ENCODE data around the gene KIAA2012. TPM values are rescaled to one million over a fixed set of nuclear protein-coding genes. Genes with fewer than 3 reads are reported as not detected.

Gene KIAA2012
- total and polyA plus RNA-seq, 2 of the 4 experiments (the other 2 are of a cell fraction), result under 0.01 to 0.09 TPM

DNA sequence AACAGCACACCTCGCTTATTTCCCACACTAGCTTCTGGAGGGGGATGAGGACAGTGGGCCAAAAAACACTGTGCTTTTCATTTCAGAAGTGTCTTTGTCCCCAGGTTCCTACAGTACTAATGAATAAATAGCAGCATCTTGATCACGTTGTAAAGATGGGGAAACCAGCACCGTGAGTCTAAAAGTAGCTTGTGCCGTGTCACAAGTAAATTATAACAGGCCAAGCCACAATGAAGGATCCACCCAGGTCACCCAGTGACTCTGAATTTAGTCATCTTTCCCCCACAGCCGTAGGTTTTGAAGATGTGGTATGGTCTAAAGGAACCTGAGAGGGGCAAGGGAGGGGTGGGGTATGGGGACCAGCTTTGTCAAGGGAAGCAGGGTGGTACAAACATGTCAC lies 30.6 kb upstream of the KIAA2012 start:
- POLR2A ChIA-PET (ENCODE audit: unreplicated experiment), result no interaction called here
- no peak overlapping the region; the same call in 1 of the 2 replicates for H4K91ac ChIP-seq (ENCODE audit: insufficient read depth, low read depth, low read length)
- no peaks in the 10 kb centered on the region for H3K27me3 ChIP-seq (ENCODE audit: control insufficient read depth, insufficient read depth, low read length)
- H4K8ac ChIP-seq (ENCODE audit: low read depth in 2 of 2, low read length in 2 of 2), result peak overlapping the region in 1 of 2 experiments; percentile 46; a peak in 1 of 4 replicates
- H3K27ac ChIP-seq (ENCODE audit: insufficient read depth, low read length), result no peak overlapping the region
- no TSS peak for BruUV-seq (replicated peaks)
- peak overlapping the region; percentile 37; the same call in 1 of the 2 replicates for H2AK5ac ChIP-seq (ENCODE audit: low read depth, low read length)
- H3K23ac ChIP-seq (ENCODE audit: low read depth, low read length), result peak overlapping the region; percentile 51; the same call in 1 of the 2 replicates
- dilution Hi-C loops (cut with HindIII; ENCODE audit: low sequenced_read_pairs, unreplicated experiment), result no loop called here
- H4K5ac ChIP-seq (ENCODE audit: low read depth, low read length), result no peak overlapping the region
- H3K14ac ChIP-seq (replicated peaks; ENCODE audit: low read depth, low read length), result peak overlapping the region; percentile 34; the same call in 1 of the 2 replicates
- no peak overlapping the region for H3K4me3 ChIP-seq (ENCODE audit: insufficient read depth, low read depth, low read length)
- H2BK5ac ChIP-seq (ENCODE audit: low read depth, low read length, poor library complexity, severe bottlenecking), result no peak overlapping the region
- H4K20me1 ChIP-seq (ENCODE audit: insufficient read depth, low read length), result peaks cover 23% of the 10 kb centered on the region
- in situ Hi-C loops (cut with MboI; ENCODE audit: low sequenced_read_pairs), result no loop called here
- no peak overlapping the region for H2AK9ac ChIP-seq (replicated peaks; ENCODE audit: low read depth, low read length, poor library complexity)
- H3K56ac ChIP-seq (ENCODE audit: extremely low read depth, insufficient read depth, low read length), result no peak overlapping the region
- H3K9ac ChIP-seq (ENCODE audit: low read depth, low read length), result no peak overlapping the region
- ATAC-seq (ENCODE audit: low read depth) (no peak), DNase-seq (no peak)
- no peaks in the 10 kb centered on the region for H3K9me3 ChIP-seq (ENCODE audit: control insufficient read depth, insufficient read depth, low read length)
- peaks cover 10% of the 10 kb centered on the region for H3K9me1 ChIP-seq (ENCODE audit: insufficient read depth, low read length)
- 100% methylated on average over 1 of the region's 5 CpGs; no CpG with 5 or more reads in 1 of the 2 experiments for WGBS, 2 experiments (ENCODE audit: extremely low coverage in 2 of 2, insufficient read length in 1 of 2)
- H3K79me1 ChIP-seq (ENCODE audit: low read depth in 1 of 2, low read length in 2 of 2), result peaks cover 12 to 32% of the 10 kb centered on the region in 2 experiments
- no peak overlapping the region for H3K18ac ChIP-seq (ENCODE audit: low read depth, low read length)
- H3K4ac ChIP-seq (ENCODE audit: low read depth, low read length), result peak overlapping the region; percentile 73
- peaks cover 16% of the 10 kb centered on the region for H3K4me1 ChIP-seq (ENCODE audit: control insufficient read depth, insufficient read depth, low read length)
- no peak overlapping the region for H3K4me2 ChIP-seq (ENCODE audit: low read depth, low read length)
- peak overlapping the region; percentile 28 for H2AFZ ChIP-seq (replicated peaks; ENCODE audit: low read length, poor library complexity)
- intact Hi-C loops (cut with micrococcal nuclease), result no loop called here
- H3K36me3 ChIP-seq (ENCODE audit: control insufficient read depth, insufficient read depth, low read length), result peaks cover 11% of the 10 kb centered on the region
- peak overlapping the region; percentile 34; the same call in 1 of the 2 replicates for H2BK120ac ChIP-seq (ENCODE audit: low read depth, low read length)
- CTCF ChIA-PET, result interaction anchor here (0.9 kb wide), 1 partner anchor 14 kb away, joined by 3 read pairs; no protein-coding TSS in a partner anchor
- H2BK15ac ChIP-seq (ENCODE audit: low read depth, low read length), result peak overlapping the region; percentile 15; the same call in 1 of the 3 replicates
- peak overlapping the region; percentile 54; the same call in 1 of the 2 replicates for H2BK20ac ChIP-seq (ENCODE audit: low read depth, low read length)
- TF ChIP-seq RAD21 (IDR thresholded peaks at IDR 0.05; ENCODE audit: low read length) (no peak), BHLHE40 (IDR thresholded peaks at IDR 0.05; ENCODE audit: low read depth, low read length) (no peak), SMC3 (IDR thresholded peaks at IDR 0.05; ENCODE audit: low read depth, low read length) (no peak), CHD1 (IDR thresholded peaks at IDR 0.05; ENCODE audit: low read depth, low read length) (no peak), NFE2L2 (IDR thresholded peaks at IDR 0.05; ENCODE audit: low read depth, low read length) (no peak), MAFK (IDR thresholded peaks at IDR 0.05; ENCODE audit: low read depth, low read length) (no peak), MAZ (IDR thresholded peaks at IDR 0.05; ENCODE audit: borderline replicate concordance, low read depth, low read length) (no peak), RFX5 (IDR thresholded peaks at IDR 0.05; ENCODE audit: low read depth, low read length) (no peak), FOS (IDR thresholded peaks at IDR 0.05; ENCODE audit: low read depth, low read length) (no peak), POLR2A (IDR thresholded peaks at IDR 0.05; ENCODE audit: low read depth, low read length) (no peak), MXI1 (IDR thresholded peaks at IDR 0.05; ENCODE audit: borderline replicate concordance, low read depth, low read length) (no peak), CEBPB (IDR thresholded peaks at IDR 0.05; ENCODE audit: low read depth, low read length) (no peak), RCOR1 (IDR thresholded peaks at IDR 0.05; ENCODE audit: insufficient replicate concordance, low read length) (no peak)
- TF ChIP-seq, protein P1, sequence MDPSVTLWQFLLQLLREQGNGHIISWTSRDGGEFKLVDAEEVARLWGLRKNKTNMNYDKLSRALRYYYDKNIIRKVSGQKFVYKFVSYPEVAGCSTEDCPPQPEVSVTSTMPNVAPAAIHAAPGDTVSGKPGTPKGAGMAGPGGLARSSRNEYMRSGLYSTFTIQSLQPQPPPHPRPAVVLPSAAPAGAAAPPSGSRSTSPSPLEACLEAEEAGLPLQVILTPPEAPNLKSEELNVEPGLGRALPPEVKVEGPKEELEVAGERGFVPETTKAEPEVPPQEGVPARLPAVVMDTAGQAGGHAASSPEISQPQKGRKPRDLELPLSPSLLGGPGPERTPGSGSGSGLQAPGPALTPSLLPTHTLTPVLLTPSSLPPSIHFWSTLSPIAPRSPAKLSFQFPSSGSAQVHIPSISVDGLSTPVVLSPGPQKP (IDR thresholded peaks at IDR 0.05; ENCODE audit: borderline replicate concordance, low read depth, low read length), result no peak
- TF ChIP-seq, protein P2, sequence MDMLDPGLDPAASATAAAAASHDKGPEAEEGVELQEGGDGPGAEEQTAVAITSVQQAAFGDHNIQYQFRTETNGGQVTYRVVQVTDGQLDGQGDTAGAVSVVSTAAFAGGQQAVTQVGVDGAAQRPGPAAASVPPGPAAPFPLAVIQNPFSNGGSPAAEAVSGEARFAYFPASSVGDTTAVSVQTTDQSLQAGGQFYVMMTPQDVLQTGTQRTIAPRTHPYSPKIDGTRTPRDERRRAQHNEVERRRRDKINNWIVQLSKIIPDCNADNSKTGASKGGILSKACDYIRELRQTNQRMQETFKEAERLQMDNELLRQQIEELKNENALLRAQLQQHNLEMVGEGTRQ (IDR thresholded peaks at IDR 0.05; ENCODE audit: low read depth, low read length), result no peak
- TF ChIP-seq, protein P3, sequence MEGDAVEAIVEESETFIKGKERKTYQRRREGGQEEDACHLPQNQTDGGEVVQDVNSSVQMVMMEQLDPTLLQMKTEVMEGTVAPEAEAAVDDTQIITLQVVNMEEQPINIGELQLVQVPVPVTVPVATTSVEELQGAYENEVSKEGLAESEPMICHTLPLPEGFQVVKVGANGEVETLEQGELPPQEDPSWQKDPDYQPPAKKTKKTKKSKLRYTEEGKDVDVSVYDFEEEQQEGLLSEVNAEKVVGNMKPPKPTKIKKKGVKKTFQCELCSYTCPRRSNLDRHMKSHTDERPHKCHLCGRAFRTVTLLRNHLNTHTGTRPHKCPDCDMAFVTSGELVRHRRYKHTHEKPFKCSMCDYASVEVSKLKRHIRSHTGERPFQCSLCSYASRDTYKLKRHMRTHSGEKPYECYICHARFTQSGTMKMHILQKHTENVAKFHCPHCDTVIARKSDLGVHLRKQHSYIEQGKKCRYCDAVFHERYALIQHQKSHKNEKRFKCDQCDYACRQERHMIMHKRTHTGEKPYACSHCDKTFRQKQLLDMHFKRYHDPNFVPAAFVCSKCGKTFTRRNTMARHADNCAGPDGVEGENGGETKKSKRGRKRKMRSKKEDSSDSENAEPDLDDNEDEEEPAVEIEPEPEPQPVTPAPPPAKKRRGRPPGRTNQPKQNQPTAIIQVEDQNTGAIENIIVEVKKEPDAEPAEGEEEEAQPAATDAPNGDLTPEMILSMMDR (conservative IDR thresholded peaks at IDR 0.05; ENCODE audit: low read depth, low read length), result no peak

Data from IMR-90 (cell line).